K562 (cell line): ENCODE data around the gene SPEG. TPM values are rescaled to one million over a fixed set of nuclear protein-coding genes. Genes with fewer than 3 reads are reported as not detected.

ENCODE experiments used
- ARHGAP35 ChIP-seq: fragments of 450-650 bp; IDR thresholded peaks from 2 replicates; pipeline ENCODE4 v1.6.1; 2018; ENCODE audit not compliant: partially characterized antibody
- BMI1 ChIP-seq: fragments of 150-350 bp; IDR thresholded peaks from 2 replicates; pipeline ENCODE4 v1.6.1; 2014; ENCODE audit warnings: low read length
- C11orf30 ChIP-seq: fragments of 450-650 bp; IDR thresholded peaks from 2 replicates; pipeline ENCODE4 v1.6.1; 2016; ENCODE audit warnings: low read depth, mild to moderate bottlenecking
- COPS2 ChIP-seq: fragments of 450-650 bp; conservative IDR thresholded peaks from 2 replicates; pipeline ENCODE4 v1.6.1; 2016; ENCODE audit warnings: mild to moderate bottlenecking, moderate library complexity
- DMBX1 ChIP-seq: fragments of 250-450 bp; sonication (Bioruptor Pico); IDR thresholded peaks from 2 replicates; pipeline ENCODE4 v1.8.0; 2022; ENCODE audit warnings: inconsistent platforms, mild to moderate bottlenecking, moderate library complexity, borderline replicate concordance
- HNRNPK ChIP-seq: fragments of 200-400 bp; formaldehyde crosslinking; IDR thresholded peaks from one replicate; pipeline ENCODE4 v1.6.1; 2018; ENCODE audit warnings: mild to moderate bottlenecking, low read depth, low read length; ENCODE audit not compliant: poor library complexity, severe bottlenecking
- MECOM ChIP-seq: fragments of 250-450 bp; sonication (Bioruptor Pico); IDR thresholded peaks from 2 replicates; pipeline ENCODE4 v1.8.0; 2022; ENCODE audit warnings: inconsistent platforms
- NFE2 ChIP-seq: IDR thresholded peaks from 2 replicates; pipeline ENCODE4 v1.6.1; 2014; ENCODE audit warnings: antibody characterized with exemption, low read depth
- POLR2AphosphoS2 ChIP-seq: IDR thresholded peaks from 2 replicates; pipeline ENCODE4 v1.6.1; 2012; ENCODE audit warnings: low read length, improper control_type of control experiment
- RBM25 ChIP-seq: fragments of 200-400 bp; formaldehyde crosslinking; IDR thresholded peaks from 2 replicates; pipeline ENCODE4 v1.6.1; 2018; ENCODE audit warnings: low read length, low read depth, moderate library complexity; ENCODE audit not compliant: severe bottlenecking
- SMARCC2 ChIP-seq: fragments of 450-650 bp; IDR thresholded peaks from 2 replicates; pipeline ENCODE4 v1.6.1; 2017; ENCODE audit warnings: antibody characterized with exemption, moderate library complexity, mild to moderate bottlenecking, low read depth
- SREBF2 ChIP-seq: sonication (generic); formaldehyde crosslinking; IDR thresholded peaks from 2 replicates; pipeline ENCODE4 v1.4.0; 2020; ENCODE audit warnings: mild to moderate bottlenecking, missing genetic modification reagents
- TCF7L2 ChIP-seq: fragments of 150-350 bp; IDR thresholded peaks from 2 replicates; pipeline ENCODE4 v1.6.1; 2016; ENCODE audit warnings: low read depth, mild to moderate bottlenecking, low read length, moderate library complexity
- ZBTB7A ChIP-seq: IDR thresholded peaks from 2 replicates; pipeline ENCODE4 v1.6.1; 2011; ENCODE audit warnings: low read depth, mild to moderate bottlenecking, low read length, moderate library complexity, borderline replicate concordance; ENCODE audit not compliant: control insufficient read depth
- ZC3H4 ChIP-seq: sonication (generic); formaldehyde crosslinking; IDR thresholded peaks from 2 replicates; pipeline ENCODE4 v1.9.0; 2021; ENCODE audit warnings: missing genetic modification reagents, borderline replicate concordance
- ZNF133 ChIP-seq: fragments of 250-450 bp; sonication (Bioruptor Pico); IDR thresholded peaks from 2 replicates; pipeline ENCODE4 v1.4.0; 2020; ENCODE audit warnings: mild to moderate bottlenecking
- ZNF263 ChIP-seq: sonication (generic); formaldehyde crosslinking; IDR thresholded peaks from 2 replicates; pipeline ENCODE4 v1.8.0; 2022; ENCODE audit warnings: mild to moderate bottlenecking, missing genetic modification reagents, borderline replicate concordance
- ZNF778 ChIP-seq: fragments of 450-650 bp; formaldehyde crosslinking; IDR thresholded peaks from 2 replicates; pipeline ENCODE4 v1.4.0; 2020; ENCODE audit warnings: mild to moderate bottlenecking, moderate library complexity
- polyA plus RNA-seq, 8 experiments: library from polyadenylated mRNA; depleted of rRNA in 4 of 8; stranded (reverse) in 5 of 8; unstranded in 3 of 8; fragments of >200 nt; fragmentation: Nextera tagmentation in 2 of 8; fragmentation: Illumina TruSeq in 1 of 8; extraction: Ambion mirVana in 2 of 8; extraction: Trizol in 1 of 8; gene quantifications; 2 replicates each; pipeline versions ENCODE4 v1.2.1 to v1.2.3, GENCODE V29; 2011 to 2014; ENCODE audit warnings: inconsistent platforms in 1 of 8, missing spikeins in 1 of 8
- total RNA-seq, 7 experiments: library from RNA; depleted of rRNA in 6 of 7; stranded (reverse); fragments of >200 nt in 6 of 7; fragmentation: Illumina TruSeq in 2 of 7; extraction: Trizol in 2 of 7; gene quantifications; 2 replicates each; pipeline versions ENCODE4 v1.2.1 to v1.2.3, GENCODE V29; 2011 to 2021; ENCODE audit warnings: low replicate concordance in 1 of 7
- TF ChIP-seq, protein P1 (sequence below): fragments of 450-650 bp; IDR thresholded peaks from 2 replicates; pipeline ENCODE4 v1.7.0; 2016; ENCODE audit warnings: borderline replicate concordance
- TF ChIP-seq, protein P2 (sequence below), 2 experiments: fragments of 150-350 bp in 1 of 2; IDR thresholded peaks; 2 replicates each; pipeline ENCODE4 v1.6.1; 2012 to 2016; ENCODE audit warnings: low read depth in 2 of 2, low read length in 2 of 2, mild to moderate bottlenecking in 1 of 2, moderate library complexity in 1 of 2

The SPEG gene
- total and polyA plus RNA-seq, 9 of the 15 experiments (the other 6 are each of a cell fraction or from before 2014, with no cell fraction given): 0.49 to 8.7 (median 3.0) TPM

DNA sequence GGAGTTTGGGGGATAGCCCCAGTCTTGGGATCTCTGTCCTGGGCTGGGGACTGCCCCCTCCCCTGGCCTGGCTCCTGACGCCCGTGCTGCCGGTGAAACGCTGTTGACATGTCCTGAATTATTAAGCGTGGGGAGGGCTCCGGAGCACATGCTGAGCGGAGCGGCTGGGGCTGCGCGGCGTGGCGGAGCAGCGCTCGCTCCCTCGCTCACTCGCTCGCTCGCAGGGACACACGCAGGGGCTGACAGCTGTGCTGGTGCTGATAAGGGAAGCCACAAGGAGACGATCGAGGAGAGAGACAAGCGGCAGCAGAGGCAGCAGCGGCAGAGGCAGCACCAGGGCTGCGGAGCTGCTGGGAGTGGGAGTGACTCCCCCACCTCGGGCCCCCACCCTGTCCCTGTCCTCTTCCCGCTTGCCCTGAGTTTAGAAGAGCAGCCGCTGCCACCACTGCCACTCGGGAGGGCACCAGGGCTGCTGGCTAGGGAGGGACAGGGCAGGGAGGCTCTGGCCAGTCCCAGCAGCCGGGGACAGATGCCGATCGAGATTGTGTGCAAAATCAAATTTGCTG, 79.6 kb downstream of the SPEG start, which contains the start of gene ASIC4 (continued):
- TF ChIP-seq ZBTB7A (peak; percentile 69; the same call in 1 of the 2 replicates), COPS2 (no peak), SMARCC2 (peak; percentile 84), ARHGAP35 (no peak), SREBF2 (CRISPR knock-in tag) (no peak), BMI1 (no peak), RBM25 (no peak), ZC3H4 (CRISPR knock-in tag) (no peak), DMBX1 (peak; percentile 79), ZNF778 (CRISPR knock-in tag) (no peak), TCF7L2 (no peak), ZNF263 (CRISPR knock-in tag) (no peak; the same call in 1 of the 2 replicates), HNRNPK (no peak), NFE2 (no peak), MECOM (CRISPR knock-in tag) (no peak), C11orf30 (no peak), POLR2AphosphoS2 (peak; percentile 36; the same call in 1 of the 2 replicates), ZNF133 (CRISPR knock-in tag) (no peak)
- TF ChIP-seq, protein P1, sequence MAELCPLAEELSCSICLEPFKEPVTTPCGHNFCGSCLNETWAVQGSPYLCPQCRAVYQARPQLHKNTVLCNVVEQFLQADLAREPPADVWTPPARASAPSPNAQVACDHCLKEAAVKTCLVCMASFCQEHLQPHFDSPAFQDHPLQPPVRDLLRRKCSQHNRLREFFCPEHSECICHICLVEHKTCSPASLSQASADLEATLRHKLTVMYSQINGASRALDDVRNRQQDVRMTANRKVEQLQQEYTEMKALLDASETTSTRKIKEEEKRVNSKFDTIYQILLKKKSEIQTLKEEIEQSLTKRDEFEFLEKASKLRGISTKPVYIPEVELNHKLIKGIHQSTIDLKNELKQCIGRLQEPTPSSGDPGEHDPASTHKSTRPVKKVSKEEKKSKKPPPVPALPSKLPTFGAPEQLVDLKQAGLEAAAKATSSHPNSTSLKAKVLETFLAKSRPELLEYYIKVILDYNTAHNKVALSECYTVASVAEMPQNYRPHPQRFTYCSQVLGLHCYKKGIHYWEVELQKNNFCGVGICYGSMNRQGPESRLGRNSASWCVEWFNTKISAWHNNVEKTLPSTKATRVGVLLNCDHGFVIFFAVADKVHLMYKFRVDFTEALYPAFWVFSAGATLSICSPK: no peak
- TF ChIP-seq, protein P2, sequence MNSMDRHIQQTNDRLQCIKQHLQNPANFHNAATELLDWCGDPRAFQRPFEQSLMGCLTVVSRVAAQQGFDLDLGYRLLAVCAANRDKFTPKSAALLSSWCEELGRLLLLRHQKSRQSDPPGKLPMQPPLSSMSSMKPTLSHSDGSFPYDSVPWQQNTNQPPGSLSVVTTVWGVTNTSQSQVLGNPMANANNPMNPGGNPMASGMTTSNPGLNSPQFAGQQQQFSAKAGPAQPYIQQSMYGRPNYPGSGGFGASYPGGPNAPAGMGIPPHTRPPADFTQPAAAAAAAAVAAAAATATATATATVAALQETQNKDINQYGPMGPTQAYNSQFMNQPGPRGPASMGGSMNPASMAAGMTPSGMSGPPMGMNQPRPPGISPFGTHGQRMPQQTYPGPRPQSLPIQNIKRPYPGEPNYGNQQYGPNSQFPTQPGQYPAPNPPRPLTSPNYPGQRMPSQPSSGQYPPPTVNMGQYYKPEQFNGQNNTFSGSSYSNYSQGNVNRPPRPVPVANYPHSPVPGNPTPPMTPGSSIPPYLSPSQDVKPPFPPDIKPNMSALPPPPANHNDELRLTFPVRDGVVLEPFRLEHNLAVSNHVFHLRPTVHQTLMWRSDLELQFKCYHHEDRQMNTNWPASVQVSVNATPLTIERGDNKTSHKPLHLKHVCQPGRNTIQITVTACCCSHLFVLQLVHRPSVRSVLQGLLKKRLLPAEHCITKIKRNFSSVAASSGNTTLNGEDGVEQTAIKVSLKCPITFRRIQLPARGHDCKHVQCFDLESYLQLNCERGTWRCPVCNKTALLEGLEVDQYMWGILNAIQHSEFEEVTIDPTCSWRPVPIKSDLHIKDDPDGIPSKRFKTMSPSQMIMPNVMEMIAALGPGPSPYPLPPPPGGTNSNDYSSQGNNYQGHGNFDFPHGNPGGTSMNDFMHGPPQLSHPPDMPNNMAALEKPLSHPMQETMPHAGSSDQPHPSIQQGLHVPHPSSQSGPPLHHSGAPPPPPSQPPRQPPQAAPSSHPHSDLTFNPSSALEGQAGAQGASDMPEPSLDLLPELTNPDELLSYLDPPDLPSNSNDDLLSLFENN (IDR thresholded peaks at IDR 0.05; ENCODE audit: low read depth in 2 of 2, low read length in 2 of 2): peak in 1 of 2 experiments; percentile 91; a peak in 2 of 4 replicates
